Stomach (tissue), 9 donors: ENCODE data around the gene TM4SF5. TPM values are rescaled to one million over a fixed set of nuclear protein-coding genes. Genes with fewer than 3 reads are reported as not detected.
A peak's percentile ranks its signal among the peaks of the same experiment; 100 is the strongest.

ENCODE experiments used
- DNase-seq, 2 donors: peaks; one replicate each; pipeline versions ENCODE4 v3.0.0 to v3.0.0-alpha.2; 2013 to 2019
- H3K27ac ChIP-seq, 5 donors: fragments of 200-600 bp in 4 of 5; sonication (generic) in 4 of 5; one replicate each; pipeline ENCODE4 v1.5.1; 2013 to 2019; ENCODE audit warnings: mild to moderate bottlenecking in 1 of 5, moderate library complexity in 1 of 5
- H3K27me3 ChIP-seq, 3 donors: fragments of 200-600 bp; sonication (generic); one replicate each; pipeline ENCODE4 v1.5.1; 2017 to 2019; ENCODE audit warnings: mixed run types in 1 of 3
- H3K36me3 ChIP-seq, 4 donors: fragments of 200-600 bp; sonication (generic); 1 replicate in 3 of 4; 2 replicates in 1 of 4; pipeline ENCODE4 v1.5.1; 2016 to 2019
- H3K4me1 ChIP-seq, 4 donors: fragments of 200-600 bp; sonication (generic); one replicate each; pipeline ENCODE4 v1.5.1; 2016 to 2019
- H3K4me3 ChIP-seq, 4 donors: fragments of 200-600 bp; sonication (generic) in 3 of 4; one replicate each; pipeline ENCODE4 v1.5.1; 2016 to 2019; ENCODE audit warnings: mild to moderate bottlenecking in 1 of 4
- H3K9me3 ChIP-seq, 4 donors: fragments of 200-600 bp; sonication (generic); one replicate each; pipeline ENCODE4 v1.5.1; 2016 to 2019
- EP300 ChIP-seq: sonication (generic); formaldehyde crosslinking; IDR thresholded peaks from one replicate; pipeline ENCODE4 v1.6.1; 2017; ENCODE audit warnings: antibody characterized with exemption
- POLR2A ChIP-seq, 4 donors: fragments of 450-650 bp; IDR thresholded peaks; one replicate each; pipeline ENCODE4 v1.6.1; 2016; ENCODE audit warnings: antibody characterized with exemption in 4 of 4, control low read depth in 2 of 4, mild to moderate bottlenecking in 1 of 4, moderate library complexity in 1 of 4
- POLR2AphosphoS5 ChIP-seq, 3 donors: sonication (generic); formaldehyde crosslinking; IDR thresholded peaks; one replicate each; pipeline ENCODE4 v1.6.1; 2016; ENCODE audit warnings: antibody characterized with exemption in 3 of 3
- WGBS, 5 donors: extraction: QIAGEN DNeasy Blood & Tissue Kit in 3 of 5; methylation state at CpG; one replicate each; pipeline versions ENCODE4 v1.1.5 to v1.1.7; 2013 to 2018; 5-methylcytosine and 5-hydroxymethylcytosine counted together
- intact Hi-C: fragments of 100-400 bp; cut with DNase I; formaldehyde crosslinking; loops from one replicate; pipeline ENCODE4 v1.15.1; 2023; ENCODE audit warnings: low total_unique reads
- polyA plus RNA-seq, 3 donors: library from polyadenylated mRNA; stranded (reverse); fragments of 200-250 nt; gene quantifications; one replicate each; pipeline ENCODE4 v1.2.3, GENCODE V29; 2013
- total RNA-seq, 5 donors: library from RNA; depleted of rRNA; stranded (reverse); fragments of >200 nt; gene quantifications; one replicate each; pipeline versions ENCODE4 v1.1.0 to v1.2.3, GENCODE V29; 2014 to 2016
- TF ChIP-seq, protein P1 (sequence below), 7 experiments: fragments of 450-650 bp in 4 of 7; fragments of 200-600 bp in 3 of 7; sonication (generic) in 3 of 7; IDR thresholded peaks; one replicate each; pipeline ENCODE4 v1.5.1; 2016 to 2019; ENCODE audit warnings: antibody characterized with exemption in 7 of 7, control low read depth in 2 of 7, mild to moderate bottlenecking in 1 of 7
- donor health status: healthy with polysubstance abuse.
- donor health status: Bipolar disorder and iron deficiency.
- donor health status: healthy.

Gene TM4SF5
- total and polyA plus RNA-seq, 8 donors, result 2.3 to 199 (median 7.9) TPM; not detected in 2

DNA sequence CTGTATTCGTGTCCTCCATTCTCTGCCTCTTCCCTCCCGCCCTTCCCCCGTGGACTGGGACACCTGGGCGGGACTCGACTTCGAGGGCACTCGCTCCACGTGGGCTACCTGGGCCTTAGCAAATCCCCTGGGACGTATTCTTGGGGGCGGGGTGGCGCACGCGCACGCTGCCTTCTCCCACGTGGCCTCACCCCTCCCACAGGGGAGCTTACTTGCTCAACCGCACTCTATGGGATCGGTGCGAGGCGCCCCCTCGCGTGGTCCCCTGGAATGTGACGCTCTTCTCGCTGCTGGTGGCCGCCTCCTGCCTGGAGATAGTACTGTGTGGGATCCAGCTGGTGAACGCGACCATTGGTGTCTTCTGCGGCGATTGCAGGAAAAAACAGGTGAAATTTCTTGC, 11.0 kb downstream of the TM4SF5 start:
- Histone ChIP-seq H3K27me3 (peaks cover 0 to 82% (median 17%) of the 10 kb centered on the region in 3 donors), H3K4me1 (peaks cover 24 to 30% (median 26%) of the 10 kb centered on the region in 4 donors), H3K36me3 (no peaks in the 10 kb centered on the region), H3K9me3 (no peaks in the 10 kb centered on the region), H3K27ac (no peak overlapping the region), H3K4me3 (no peak overlapping the region)
- 43 to 65% (median 52%) methylated on average over 25 to 28 of the region's 28 CpGs for WGBS, 5 donors
- no peak for TF ChIP-seq POLR2AphosphoS5 (IDR thresholded peaks at IDR 0.05)
- TF ChIP-seq, protein P1, sequence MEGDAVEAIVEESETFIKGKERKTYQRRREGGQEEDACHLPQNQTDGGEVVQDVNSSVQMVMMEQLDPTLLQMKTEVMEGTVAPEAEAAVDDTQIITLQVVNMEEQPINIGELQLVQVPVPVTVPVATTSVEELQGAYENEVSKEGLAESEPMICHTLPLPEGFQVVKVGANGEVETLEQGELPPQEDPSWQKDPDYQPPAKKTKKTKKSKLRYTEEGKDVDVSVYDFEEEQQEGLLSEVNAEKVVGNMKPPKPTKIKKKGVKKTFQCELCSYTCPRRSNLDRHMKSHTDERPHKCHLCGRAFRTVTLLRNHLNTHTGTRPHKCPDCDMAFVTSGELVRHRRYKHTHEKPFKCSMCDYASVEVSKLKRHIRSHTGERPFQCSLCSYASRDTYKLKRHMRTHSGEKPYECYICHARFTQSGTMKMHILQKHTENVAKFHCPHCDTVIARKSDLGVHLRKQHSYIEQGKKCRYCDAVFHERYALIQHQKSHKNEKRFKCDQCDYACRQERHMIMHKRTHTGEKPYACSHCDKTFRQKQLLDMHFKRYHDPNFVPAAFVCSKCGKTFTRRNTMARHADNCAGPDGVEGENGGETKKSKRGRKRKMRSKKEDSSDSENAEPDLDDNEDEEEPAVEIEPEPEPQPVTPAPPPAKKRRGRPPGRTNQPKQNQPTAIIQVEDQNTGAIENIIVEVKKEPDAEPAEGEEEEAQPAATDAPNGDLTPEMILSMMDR (IDR thresholded peaks at IDR 0.05), result no peak
- TF ChIP-seq POLR2A (IDR thresholded peaks at IDR 0.05), result no peak
- no peak for TF ChIP-seq EP300
- intact Hi-C loops, result loop anchor here (10.0 kb wide), 2 partner anchors 48 to 78 kb away; partner anchors contain the start of genes CXCL16, MED11, PELP1 and ZMYND15
- peak in 1 of 2 donors; percentile 28 for DNase-seq

DNA sequence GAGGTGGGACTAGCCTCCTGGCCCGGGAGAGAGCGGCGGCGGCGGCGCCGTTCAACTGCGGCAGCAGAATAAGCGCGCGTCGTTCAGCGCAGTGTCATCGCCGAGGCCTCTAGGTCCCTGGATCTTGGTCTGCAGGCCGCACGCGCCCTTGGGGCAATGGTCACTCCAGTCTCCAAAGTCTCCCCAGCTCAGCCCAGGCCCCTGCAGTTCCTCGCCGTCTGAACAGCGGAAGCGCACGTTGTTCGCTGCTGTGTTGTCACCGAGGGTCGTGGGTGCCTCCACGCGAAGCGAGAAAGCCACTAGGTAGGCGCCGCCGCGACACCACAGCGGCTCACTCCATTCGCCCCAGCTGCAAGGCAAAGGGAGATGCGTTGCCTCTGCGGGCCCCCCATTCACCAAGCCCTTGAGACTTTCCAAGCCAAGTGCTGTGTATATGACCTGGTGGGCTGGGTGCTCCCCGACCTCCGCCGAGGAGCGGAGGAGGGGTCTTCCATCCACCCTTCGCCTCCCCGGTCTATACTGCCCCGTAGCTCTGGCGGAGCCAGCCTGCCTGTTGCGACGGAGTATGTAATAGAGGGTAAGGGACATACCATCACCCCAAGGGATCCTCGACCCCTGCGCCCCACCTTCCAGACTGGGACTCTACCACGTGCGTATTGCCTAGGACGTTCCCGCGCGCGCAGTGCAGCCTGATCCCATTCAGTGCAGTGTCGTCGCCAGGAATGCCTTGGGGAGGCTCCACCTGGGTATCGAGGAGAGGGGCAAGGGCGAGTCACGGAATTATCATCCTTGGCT, 13.8 kb downstream of the TM4SF5 start:
- Histone ChIP-seq H3K27ac (peak overlapping the region in 1 of 5 donors; percentile 1), H3K4me1 (peaks cover 39 to 52% (median 46%) of the 10 kb centered on the region in 4 donors), H3K36me3 (no peaks in the 10 kb centered on the region), H3K27me3 (peaks cover 0 to 67% (median 17%) of the 10 kb centered on the region in 3 donors), H3K4me3 (peak overlapping the region; percentile 18 to 33 (median 32)), H3K9me3 (no peaks in the 10 kb centered on the region)
- no peak for TF ChIP-seq EP300
- TF ChIP-seq POLR2A (IDR thresholded peaks at IDR 0.05), result no peak
- no peak for TF ChIP-seq POLR2AphosphoS5 (IDR thresholded peaks at IDR 0.05)
- TF ChIP-seq, protein P1 (IDR thresholded peaks at IDR 0.05), result no peak
- peak in 1 of 2 donors; percentile 55 for DNase-seq
- 14 to 27% (median 22%) methylated on average over 33 to 61 of the region's 61 CpGs for WGBS, 5 donors
- intact Hi-C loops, result loop anchor here (5.0 to 10.0 kb wide), 3 partner anchors 51 to 97 kb away; partner anchors contain the start of genes CXCL16, MED11, PELP1 and ZMYND15

DNA sequence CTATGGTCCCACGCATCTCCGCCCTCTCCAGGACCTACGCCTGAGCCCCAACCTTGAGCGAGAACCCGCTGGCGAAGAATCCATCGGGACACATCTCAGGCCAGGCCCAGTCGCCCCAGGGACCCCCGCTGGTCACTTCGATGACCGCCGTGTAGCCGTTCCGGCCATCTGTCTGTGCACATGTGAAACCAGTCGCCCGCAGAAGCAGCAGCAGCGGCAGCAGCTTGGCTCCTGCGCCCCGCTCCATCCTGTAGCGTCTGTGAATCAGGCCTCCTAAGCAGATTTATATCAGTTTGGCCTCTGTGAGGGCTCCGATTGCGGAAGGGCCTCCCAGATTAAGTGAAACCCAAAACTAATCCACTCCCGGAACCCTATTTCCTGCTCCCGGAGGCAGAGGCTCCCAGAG, 14.4 kb downstream of the TM4SF5 start, which contains the start of gene VMO1:
Gene VMO1 (minus strand): TSS at position 259 of the 406 bp plus-strand sequence. CDS start 12 bp downstream, at position 247.
- peak in 1 of 2 donors; percentile 51 for DNase-seq
- TF ChIP-seq, protein P1 (IDR thresholded peaks at IDR 0.05), result no peak
- TF ChIP-seq POLR2AphosphoS5 (IDR thresholded peaks at IDR 0.05), result no peak
- TF ChIP-seq EP300, result no peak
- TF ChIP-seq POLR2A (IDR thresholded peaks at IDR 0.05), result no peak
- peak within 1 kb of the TSS in 2 of 5 donors; percentile 1 to 37 for H3K27ac ChIP-seq
- H3K36me3 ChIP-seq, result no peaks in the 10 kb centered on the region
- H3K27me3 ChIP-seq, result peaks cover 0 to 61% (median 17%) of the 10 kb centered on the region in 3 donors
- WGBS, 5 donors, result 1 to 12% (median 8%) methylated on average over 11 to 24 of the region's 24 CpGs
- peak within 1 kb of the TSS; percentile 18 to 33 (median 32) for H3K4me3 ChIP-seq
- peaks cover 39 to 58% (median 48%) of the 10 kb centered on the region in 4 donors for H3K4me1 ChIP-seq
- intact Hi-C loops, result loop anchor here (5.0 to 10.0 kb wide), 3 partner anchors 51 to 96 kb away; partner anchors contain the start of genes CXCL16, MED11, PELP1 and ZMYND15
- H3K9me3 ChIP-seq, result no peaks in the 10 kb centered on the region

DNA sequence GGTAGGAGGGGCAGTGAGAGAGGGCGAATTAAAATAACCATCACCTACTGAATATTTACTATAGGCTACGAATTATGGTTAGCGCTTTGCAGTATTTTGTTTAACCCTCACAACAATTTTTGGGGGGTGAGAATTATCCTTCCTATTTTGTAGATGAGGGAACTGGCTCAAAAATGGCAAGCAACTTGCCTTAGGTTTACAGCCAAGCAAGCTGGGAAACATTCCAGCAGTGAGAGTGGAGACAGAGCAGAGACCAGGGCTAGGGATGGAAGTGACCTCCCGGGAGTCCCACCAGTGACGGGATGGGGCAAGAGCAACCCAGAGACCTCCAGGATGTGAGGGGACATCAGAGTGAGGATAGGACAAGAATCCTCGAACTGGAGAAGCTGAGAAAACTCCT, 14.8 kb downstream of the TM4SF5 start:
- Histone ChIP-seq H3K36me3 (no peaks in the 10 kb centered on the region), H3K27me3 (peaks cover 0 to 57% (median 17%) of the 10 kb centered on the region in 3 donors), H3K4me1 (peaks cover 39 to 59% (median 48%) of the 10 kb centered on the region in 4 donors), H3K27ac (peak overlapping the region in 1 of 5 donors; percentile 37), H3K4me3 (peak overlapping the region; percentile 18 to 33 (median 32)), H3K9me3 (no peaks in the 10 kb centered on the region)
- 14 to 26% (median 16%) methylated on average over 6 of the region's 6 CpGs for WGBS, 5 donors
- peak in 1 of 2 donors; percentile 38 for DNase-seq
- TF ChIP-seq POLR2AphosphoS5 (IDR thresholded peaks at IDR 0.05), result no peak
- TF ChIP-seq EP300, result no peak
- TF ChIP-seq, protein P1 (IDR thresholded peaks at IDR 0.05), result no peak
- no peak for TF ChIP-seq POLR2A (IDR thresholded peaks at IDR 0.05)
- intact Hi-C loops, result loop anchor here (5.0 to 10.0 kb wide), 3 partner anchors 52 to 96 kb away; partner anchors contain the start of genes CXCL16, MED11, PELP1 and ZMYND15
